Endodermal cell (in vitro differentiated cells): ENCODE results near the gene OR7G3. TPM values are rescaled to one million over a fixed set of nuclear protein-coding genes. Genes with fewer than 3 reads are reported as not detected.

Experiments
- DNase-seq: peaks from one replicate; pipeline ENCODE4 v3.0.0-alpha.2; 2017
- H3K27ac ChIP-seq: 2 replicates; pipeline ENCODE4 v1.5.1; 2013; ENCODE audit warnings: mild to moderate bottlenecking, low read depth, low read length, moderate library complexity
- H3K27me3 ChIP-seq: 2 replicates; pipeline ENCODE4 v1.6.1; 2013; ENCODE audit warnings: mild to moderate bottlenecking, low read length, moderate library complexity; ENCODE audit not compliant: insufficient read depth, control insufficient read depth, poor library complexity, severe bottlenecking
- H3K36me3 ChIP-seq: 2 replicates; pipeline ENCODE4 v1.7.0; 2013; ENCODE audit warnings: mild to moderate bottlenecking, low read length, moderate library complexity; ENCODE audit not compliant: control insufficient read depth, insufficient read depth
- H3K4me1 ChIP-seq: one replicate; pipeline ENCODE4 v1.7.0; 2013; ENCODE audit warnings: low read length; ENCODE audit not compliant: control insufficient read depth, insufficient read depth
- H3K4me3 ChIP-seq: 2 replicates; pipeline ENCODE4 v1.5.1; 2013; ENCODE audit warnings: mild to moderate bottlenecking, low read length, moderate library complexity
- H3K9ac ChIP-seq: 2 replicates; pipeline ENCODE4 v1.6.1; 2013; ENCODE audit warnings: mild to moderate bottlenecking, low read length, moderate library complexity; ENCODE audit not compliant: poor library complexity, severe bottlenecking; ENCODE audit errors: extremely low read depth
- H3K9me3 ChIP-seq: 2 replicates; pipeline ENCODE4 v1.6.1; 2013; ENCODE audit warnings: mild to moderate bottlenecking, low read length, moderate library complexity; ENCODE audit not compliant: control insufficient read depth
- H3K27ac Mint-ChIP-seq: 2 replicates; pipeline ENCODE4 v1.8.0; 2020; ENCODE audit warnings: mixed read lengths
- H3K27me3 Mint-ChIP-seq: 2 replicates; pipeline ENCODE4 v1.8.0; 2021; ENCODE audit warnings: mild to moderate bottlenecking, mixed read lengths; ENCODE audit not compliant: insufficient read depth
- H3K36me3 Mint-ChIP-seq: 2 replicates; pipeline ENCODE4 v1.8.0; 2020; ENCODE audit warnings: low read depth, mixed read lengths
- H3K4me1 Mint-ChIP-seq: 2 replicates; pipeline ENCODE4 v1.8.0; 2020; ENCODE audit warnings: mixed read lengths
- H3K4me3 Mint-ChIP-seq: 2 replicates; pipeline ENCODE4 v1.8.0; 2020; ENCODE audit warnings: mild to moderate bottlenecking, moderate library complexity, mixed read lengths
- H3K9me3 Mint-ChIP-seq: 2 replicates; pipeline ENCODE4 v1.8.0; 2020; ENCODE audit warnings: mild to moderate bottlenecking, mixed read lengths
- WGBS, 2 experiments: methylation state at CpG; one replicate each; pipeline versions ENCODE4 v1.1.5 to v1.1.7; 2013; ENCODE audit warnings: missing lambda C conversion rate in 2 of 2, mixed read lengths in 1 of 2; ENCODE audit not compliant: insufficient coverage in 1 of 2, insufficient read length in 1 of 2; 5-methylcytosine and 5-hydroxymethylcytosine counted together
- long read RNA-seq, 4 experiments: library from polyadenylated mRNA in 2 of 4; library from RNA in 1 of 4; library from capped mRNA in 1 of 4; stranded (forward) in 3 of 4; unstranded in 1 of 4; transcript quantifications; one replicate each; pipeline ENCODE4 v2.0.0, GENCODE V29; 2020 to 2021; ENCODE audit warnings: inconsistent platforms in 1 of 4
- polyA plus RNA-seq, 2 experiments: library from polyadenylated mRNA; stranded (reverse); fragments of 50-300 nt; gene quantifications; one replicate each; pipeline ENCODE4 v1.2.3, GENCODE V29; 2013
- total RNA-seq, 2 donors: library from RNA; stranded (reverse); fragmentation: NEBNext Ultra II Directional in 1 of 2; extraction: Animal tissue kit (Norgen Biotek cat#: 25700) in 1 of 2; gene quantifications; 2 replicates in 1 of 2; 3 replicates in 1 of 2; pipeline ENCODE4 v1.2.1, GENCODE V29; 2021
- TF ChIP-seq, protein P1 (sequence below): fragments of 200-600 bp; sonication (generic); conservative IDR thresholded peaks from 2 replicates; pipeline ENCODE4 v1.5.0; 2021; ENCODE audit warnings: antibody characterized with exemption, mild to moderate bottlenecking

OR7G3 gene
- not detected for total RNA-seq
- not detected for polyA plus RNA-seq (2013, experiment 1 of 2)
- polyA plus RNA-seq (2013, experiment 2 of 2), result not detected
- long read RNA-seq, experiment 1, result 0 reads
- long read RNA-seq, experiment 2, result 0 reads
- long read RNA-seq, experiment 3, result 0 reads
- long read RNA-seq, experiment 4, result 0 reads

DNA sequence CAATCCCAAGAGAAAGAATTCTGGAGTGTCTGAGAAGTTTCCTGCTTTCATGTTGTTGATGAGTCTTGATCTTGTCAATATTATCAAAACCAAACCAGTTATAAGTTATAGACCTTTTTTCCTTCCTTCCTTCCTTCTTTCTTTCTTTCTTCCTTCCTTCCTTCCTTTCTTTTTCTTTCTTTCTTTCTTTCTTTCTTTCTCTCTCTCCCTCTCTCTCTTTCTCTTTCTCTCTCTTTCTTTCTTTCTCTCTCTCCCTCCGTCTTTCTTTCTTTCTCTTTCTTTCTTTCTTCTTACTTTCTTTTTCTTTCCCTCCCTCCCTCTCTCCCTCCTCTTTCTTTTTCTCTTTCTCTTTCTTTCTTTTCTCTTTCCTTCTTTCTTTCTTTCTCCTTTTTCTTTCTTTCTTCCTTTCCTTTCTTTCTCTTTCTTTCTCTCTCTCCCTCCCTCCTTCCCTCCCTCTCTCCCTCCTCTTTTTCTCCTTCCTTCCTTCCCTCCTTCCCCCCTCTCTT is at the start of gene OR7G3:
TSS of gene OR7G3 (minus strand) at position 51 of the 506 bp plus-strand sequence. CDS start at position 51, 0 bp downstream.
- Histone ChIP-seq H3K36me3 (no peaks in the 10 kb centered on the region), H3K9me3 (peaks cover 19% of the 10 kb centered on the region), H3K9ac (no peak within 1 kb of the TSS), H3K27me3 (no peaks in the 10 kb centered on the region), H3K4me1 (no peaks in the 10 kb centered on the region), H3K4me3 (no peak within 1 kb of the TSS), H3K27ac (no peak within 1 kb of the TSS)
- no peak within 1 kb of the TSS for H3K27ac Mint-ChIP-seq
- no peaks in the 10 kb centered on the region for H3K36me3 Mint-ChIP-seq
- H3K4me1 Mint-ChIP-seq, result no peaks in the 10 kb centered on the region
- WGBS, 2 experiments, result 75 to 77% methylated on average over 1 of the region's 1 CpG
- peaks cover 70% of the 10 kb centered on the region for H3K9me3 Mint-ChIP-seq
- TF ChIP-seq, protein P1, sequence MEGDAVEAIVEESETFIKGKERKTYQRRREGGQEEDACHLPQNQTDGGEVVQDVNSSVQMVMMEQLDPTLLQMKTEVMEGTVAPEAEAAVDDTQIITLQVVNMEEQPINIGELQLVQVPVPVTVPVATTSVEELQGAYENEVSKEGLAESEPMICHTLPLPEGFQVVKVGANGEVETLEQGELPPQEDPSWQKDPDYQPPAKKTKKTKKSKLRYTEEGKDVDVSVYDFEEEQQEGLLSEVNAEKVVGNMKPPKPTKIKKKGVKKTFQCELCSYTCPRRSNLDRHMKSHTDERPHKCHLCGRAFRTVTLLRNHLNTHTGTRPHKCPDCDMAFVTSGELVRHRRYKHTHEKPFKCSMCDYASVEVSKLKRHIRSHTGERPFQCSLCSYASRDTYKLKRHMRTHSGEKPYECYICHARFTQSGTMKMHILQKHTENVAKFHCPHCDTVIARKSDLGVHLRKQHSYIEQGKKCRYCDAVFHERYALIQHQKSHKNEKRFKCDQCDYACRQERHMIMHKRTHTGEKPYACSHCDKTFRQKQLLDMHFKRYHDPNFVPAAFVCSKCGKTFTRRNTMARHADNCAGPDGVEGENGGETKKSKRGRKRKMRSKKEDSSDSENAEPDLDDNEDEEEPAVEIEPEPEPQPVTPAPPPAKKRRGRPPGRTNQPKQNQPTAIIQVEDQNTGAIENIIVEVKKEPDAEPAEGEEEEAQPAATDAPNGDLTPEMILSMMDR, result no peak
- H3K27me3 Mint-ChIP-seq, result no peaks in the 10 kb centered on the region
- no peak within 1 kb of the TSS for H3K4me3 Mint-ChIP-seq
- no peak for DNase-seq

DNA sequence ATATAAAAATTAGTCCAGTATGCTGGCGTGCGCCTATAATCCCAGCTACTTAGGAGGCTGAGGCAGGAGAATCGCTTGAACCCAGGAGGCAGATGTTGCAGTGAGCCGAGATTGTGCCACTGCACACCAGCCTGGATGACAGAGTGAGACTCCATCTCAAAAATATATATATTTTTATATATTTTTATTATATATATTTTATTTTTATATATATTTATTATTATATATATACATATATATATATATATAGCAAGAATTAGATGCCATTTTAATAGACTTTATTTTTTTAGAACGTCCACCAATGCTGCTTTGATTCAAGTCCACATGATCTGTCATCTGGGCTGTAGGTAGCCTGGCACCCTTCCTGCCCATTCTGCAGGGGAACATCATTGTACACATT is 48.6 kb upstream of the OR7G3 start:
- TF ChIP-seq, protein P1, result no peak
- H3K36me3 Mint-ChIP-seq, result peaks cover 12% of the 10 kb centered on the region
- no peaks in the 10 kb centered on the region for H3K36me3 ChIP-seq
- H3K4me3 Mint-ChIP-seq, result no peak overlapping the region
- no peaks in the 10 kb centered on the region for H3K4me1 Mint-ChIP-seq
- peaks cover 22% of the 10 kb centered on the region for H3K9me3 ChIP-seq
- no peak for DNase-seq
- no peak overlapping the region for H3K9ac ChIP-seq
- no peaks in the 10 kb centered on the region for H3K27me3 Mint-ChIP-seq
- no peak overlapping the region for H3K27ac ChIP-seq
- H3K9me3 Mint-ChIP-seq, result peaks cover 24% of the 10 kb centered on the region
- H3K27ac Mint-ChIP-seq, result no peak overlapping the region
- no peaks in the 10 kb centered on the region for H3K4me1 ChIP-seq
- H3K27me3 ChIP-seq, result no peaks in the 10 kb centered on the region
- no peak overlapping the region for H3K4me3 ChIP-seq
- WGBS, 2 experiments, result 77 to 95% methylated on average over 4 to 5 of the region's 5 CpGs

DNA sequence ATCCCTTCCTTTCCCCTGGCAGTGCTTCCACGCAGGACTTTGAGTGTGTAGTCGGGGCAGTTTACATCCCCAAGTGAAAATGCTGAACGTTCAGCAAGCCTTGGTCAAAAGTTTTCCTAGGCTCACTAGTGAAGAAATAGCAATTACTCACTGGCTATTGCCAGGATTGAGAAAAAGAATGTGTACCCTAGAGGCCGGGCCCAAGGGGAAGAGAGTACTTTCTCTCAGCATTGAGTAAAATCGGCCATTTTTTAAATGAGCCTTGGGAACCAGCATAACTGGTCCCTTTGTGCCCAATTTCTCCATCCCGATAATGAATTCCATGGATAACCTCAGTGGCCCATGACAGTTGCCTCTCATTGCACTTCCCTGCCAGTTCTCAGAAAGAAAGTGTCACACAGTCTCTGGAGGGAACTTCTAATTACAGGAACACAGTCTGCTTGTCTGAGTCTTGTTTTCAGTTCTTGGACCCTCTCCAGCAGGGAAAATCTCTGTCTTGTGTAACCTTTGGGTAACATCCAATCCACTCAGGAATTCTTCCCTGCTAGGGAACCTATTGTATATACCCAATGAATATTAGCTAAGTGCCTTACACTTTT is 44.7 kb upstream of the OR7G3 start:
- H3K27ac Mint-ChIP-seq, result no peak overlapping the region
- Histone ChIP-seq H3K27me3 (no peaks in the 10 kb centered on the region), H3K36me3 (no peaks in the 10 kb centered on the region), H3K27ac (no peak overlapping the region), H3K4me3 (no peak overlapping the region), H3K4me1 (no peaks in the 10 kb centered on the region), H3K9ac (no peak overlapping the region), H3K9me3 (peaks cover 10% of the 10 kb centered on the region)
- H3K36me3 Mint-ChIP-seq, result peaks cover 14% of the 10 kb centered on the region
- 90 to 97% methylated on average over 4 to 6 of the region's 6 CpGs for WGBS, 2 experiments
- TF ChIP-seq, protein P1, result no peak
- H3K9me3 Mint-ChIP-seq, result peaks cover 21% of the 10 kb centered on the region
- H3K4me1 Mint-ChIP-seq, result no peaks in the 10 kb centered on the region
- H3K4me3 Mint-ChIP-seq, result no peak overlapping the region
- no peak for DNase-seq
- H3K27me3 Mint-ChIP-seq, result no peaks in the 10 kb centered on the region
